OCI-M2 (cell line): Measurements from ENCODE around the gene ZFAND2B.
"Not testable (repeated sequence)": the region's sequence is repeated elsewhere in the genome, so short reads cannot be mapped to it uniquely, and the experiment has no call there.

ENCODE experiments used
- DNase-seq: peaks from one replicate; lab custom pipeline; 2025; ENCODE audit not compliant: unreplicated experiment; lab: John Stamatoyannopoulos, UW

ZFAND2B gene

GRCh38 chr2:219250049-219250781, 43.6 kb downstream of the ZFAND2B start:
- DNase-seq, result no peak

GRCh38 chr2:219251656-219252055, 45.1 kb downstream of the ZFAND2B start:
- DNase-seq, result no peak

GRCh38 chr2:219252084-219252483, 45.5 kb downstream of the ZFAND2B start:
- DNase-seq, result no peak

DNA sequence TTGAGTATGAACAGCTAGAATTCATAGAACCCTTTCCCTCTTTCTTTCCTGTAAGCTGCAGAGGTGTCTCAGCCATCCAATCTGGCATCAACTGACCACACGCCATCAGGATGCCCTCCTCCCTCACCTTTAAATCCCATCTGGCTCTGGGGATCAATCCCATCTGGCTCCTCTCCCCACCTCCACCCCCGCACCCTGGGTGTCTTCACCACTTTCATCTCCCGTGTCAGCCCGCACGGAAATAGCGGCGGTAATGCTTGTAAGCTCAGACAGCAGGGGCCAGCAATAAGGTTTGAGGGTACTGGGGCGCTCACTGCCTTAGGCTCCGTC, 46.0 kb downstream of the ZFAND2B start:
- no peak for DNase-seq

DNA sequence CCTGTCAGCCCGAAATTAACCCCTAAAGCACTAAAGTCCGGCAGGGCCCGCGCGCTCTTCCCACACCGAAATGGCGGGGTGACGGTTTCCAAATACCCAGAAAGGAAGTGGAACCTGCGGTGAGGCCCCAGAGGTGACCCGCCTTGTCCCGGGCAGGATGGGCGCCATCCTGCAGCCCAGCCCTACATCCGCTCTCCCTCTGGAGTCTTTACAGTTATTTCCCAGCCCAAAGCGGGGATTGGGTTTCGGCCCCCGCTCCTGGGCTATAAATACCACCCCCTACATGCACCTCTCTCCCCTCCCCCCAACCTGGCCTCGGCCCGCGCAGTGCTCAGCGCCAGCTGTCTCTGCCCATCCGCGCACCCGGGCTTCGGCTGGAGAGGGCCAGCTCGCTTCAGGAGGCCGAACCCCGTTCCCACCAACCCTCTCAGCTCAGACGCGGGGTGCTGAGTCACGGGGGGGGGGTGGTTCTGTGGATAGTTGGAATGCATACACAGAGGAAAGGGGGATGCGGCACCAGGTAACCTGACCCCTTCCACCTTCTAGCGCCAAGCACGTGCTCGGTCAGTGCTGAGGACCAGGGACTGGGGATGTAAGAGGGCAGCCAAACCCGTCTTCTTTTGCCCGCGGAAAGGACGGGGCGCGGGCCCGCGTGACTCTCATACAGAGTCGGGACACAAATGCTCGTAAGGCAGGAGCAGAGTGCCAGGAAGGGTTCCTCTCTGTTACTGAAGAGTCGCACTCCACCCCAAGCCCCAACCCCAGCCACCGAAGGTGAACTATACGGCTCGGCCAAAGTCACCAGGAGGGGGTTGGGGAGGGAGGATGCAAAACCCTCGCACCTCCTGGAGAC, 46.5 kb downstream of the ZFAND2B start, which contains the start of gene TUBA4B:
TSS of gene TUBA4B (plus strand) at position 344 of the 853 bp plus-strand sequence. CDS start at position 509, 165 bp downstream.
- no peak for DNase-seq

- DNase-seq, result peak; percentile 29
Measured at GRCh38 chr2:219253753-219254589, 47.4 kb downstream of the ZFAND2B start, which contains the start of gene TUBA4A. TSS of gene TUBA4A (minus strand) at chr2:219253918. CDS start at chr2:219253858, 60 bp downstream.

DNA sequence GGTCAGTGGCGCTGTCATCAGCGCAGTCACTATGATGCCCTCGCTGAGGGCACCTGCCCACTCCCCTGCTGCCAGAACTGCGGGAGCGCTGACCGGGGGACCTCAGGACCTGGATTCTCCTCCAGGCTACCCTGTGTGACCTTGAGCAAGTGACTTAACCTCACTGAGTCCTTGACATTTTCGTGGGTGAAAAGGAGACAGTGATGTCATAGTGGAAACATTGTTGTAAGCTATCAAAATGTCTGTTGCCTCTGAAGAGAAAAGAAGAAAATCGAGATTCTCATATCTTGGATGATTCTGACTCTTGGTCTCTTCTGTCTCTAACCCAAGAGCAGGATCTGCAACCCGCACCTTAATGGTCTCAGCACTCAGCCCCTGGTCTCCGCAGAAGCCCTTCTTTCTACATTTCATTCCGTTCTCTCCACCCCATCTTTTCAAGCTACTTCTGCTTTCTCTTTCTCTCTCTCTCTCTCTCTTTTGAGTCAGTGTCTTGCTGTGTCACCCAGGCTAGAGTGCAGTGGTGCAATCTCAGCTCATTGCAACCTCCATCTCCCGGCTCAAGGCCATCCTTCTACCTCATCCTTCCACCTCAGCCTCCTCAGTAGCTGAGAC, 48.1 kb downstream of the ZFAND2B start:
- no peak for DNase-seq

GRCh38 chr2:219258942-219259341, 52.4 kb downstream of the ZFAND2B start:
- not testable (repeated sequence) for DNase-seq
